GM12878 (cell line): ENCODE measurements around the gene RETREG1. TPM values are rescaled to one million over a fixed set of nuclear protein-coding genes. Genes with fewer than 3 reads are reported as not detected.

Experiments
- ATAC-seq: fragments of 200-7000 bp; cut with Tn5 transposase; 3 replicates; pipeline ENCODE4 v1.9.1; 2020; ENCODE audit warnings: mild to moderate bottlenecking, moderate library complexity
- BruUV-seq: library from RNA; stranded (reverse); fragments of 400-500 nt; replicated peaks from 2 replicates; lab custom pipeline; 2021; lab: Mats Ljungman, UMichigan
- CTCF ChIA-PET: fragments of 300-600 bp; sonication (Branson Sonifier 250); formaldehyde crosslinking; extraction: SDS; loops from one replicate; lab custom pipeline; 2021; ENCODE audit warnings: inconsistent platforms; lab: Yijun Ruan, JAX
- POLR2A ChIA-PET: fragments of 350-600 bp; formaldehyde crosslinking; extraction: SDS; loops from one replicate; lab custom pipeline; 2021; ENCODE audit warnings: inconsistent platforms; lab: Charles Lee
- RAD21 ChIA-PET: fragments of 300-600 bp; sonication (Branson Sonifier 250); formaldehyde crosslinking; loops from one replicate; lab custom pipeline; 2023; ENCODE audit warnings: antibody characterized with exemption; ENCODE audit not compliant: unreplicated experiment; lab: Charles Lee
- SMC1A ChIA-PET: fragments of 300-600 bp; sonication (Branson Sonifier 250); formaldehyde crosslinking; loops from one replicate; lab custom pipeline; 2023; ENCODE audit not compliant: unreplicated experiment, uncharacterized antibody; lab: Charles Lee
- DNase-seq: peaks from one replicate; pipeline ENCODE4 v3.0.0-alpha.2; 2011; ENCODE audit warnings: low read depth, low spot score
- FAIRE-seq: peaks from 3 replicates; lab custom pipeline; 2011; peaks lifted over from hg19 to GRCh38; lab: Jason Lieb, UNC
- H2AFZ ChIP-seq: 2 replicates; pipeline ENCODE4 v1.6.0; 2011; ENCODE audit warnings: low read depth, low read length, control low read depth; ENCODE audit not compliant: control insufficient read depth
- H3K27ac ChIP-seq: 2 replicates; pipeline ENCODE4 v1.5.1; 2011; ENCODE audit warnings: control low read depth; ENCODE audit not compliant: control insufficient read depth, insufficient read depth
- H3K27me3 ChIP-seq, 2 experiments: replicated peaks in 1 of 2; 2 replicates each; pipeline versions ENCODE4 v1.6.0 to v1.6.1; 2011; ENCODE audit warnings: low read length in 1 of 2; ENCODE audit not compliant: control insufficient read depth in 2 of 2, insufficient read depth in 2 of 2
- H3K36me3 ChIP-seq, 2 experiments: 2 replicates each; pipeline ENCODE4 v1.5.1; 2011; ENCODE audit warnings: low read length in 1 of 2; ENCODE audit not compliant: control insufficient read depth in 2 of 2, insufficient read depth in 2 of 2
- H3K4me1 ChIP-seq: 2 replicates; pipeline ENCODE4 v1.6.1; 2011; ENCODE audit warnings: mild to moderate bottlenecking, low read length, moderate library complexity, mixed read lengths; ENCODE audit not compliant: control insufficient read depth, insufficient read depth
- H3K4me2 ChIP-seq: 2 replicates; pipeline ENCODE4 v1.6.0; 2011; ENCODE audit warnings: control low read depth; ENCODE audit not compliant: control insufficient read depth, insufficient read depth
- H3K4me3 ChIP-seq: fragments of 200-600 bp; sonication (generic); 2 replicates; pipeline ENCODE4 v1.5.1; 2016
- H3K79me2 ChIP-seq: 2 replicates; pipeline ENCODE4 v1.6.0; 2011; ENCODE audit warnings: low read length; ENCODE audit not compliant: control insufficient read depth, insufficient read depth
- H3K9ac ChIP-seq: 2 replicates; pipeline ENCODE4 v1.8.0; 2011; ENCODE audit warnings: low read length, control low read depth, mixed read lengths; ENCODE audit not compliant: control insufficient read depth, insufficient read depth
- H3K9me3 ChIP-seq: replicated peaks from 3 replicates; pipeline ENCODE4 v1.5.1; 2011; ENCODE audit warnings: mild to moderate bottlenecking, low read length; ENCODE audit not compliant: control insufficient read depth, insufficient read depth
- H4K20me1 ChIP-seq: 2 replicates; pipeline ENCODE4 v1.6.0; 2011; ENCODE audit not compliant: control insufficient read depth, insufficient read depth
- CREM ChIP-seq: IDR thresholded peaks from 2 replicates; pipeline ENCODE4 v1.6.1; 2014; ENCODE audit warnings: antibody characterized with exemption, low read depth
- CTCF ChIP-seq, 3 experiments: IDR thresholded peaks in 2 of 3; conservative IDR thresholded peaks in 1 of 3; 2 replicates each; pipeline ENCODE4 v1.5.1; 2011; ENCODE audit warnings: low read depth in 3 of 3, low read length in 3 of 3, mild to moderate bottlenecking in 3 of 3, control low read depth in 2 of 3, moderate library complexity in 2 of 3, inconsistent platforms in 1 of 3, mixed read lengths in 1 of 3; ENCODE audit not compliant: control insufficient read depth in 2 of 3, insufficient read depth in 1 of 3; ENCODE audit errors: extremely low read depth in 1 of 3
- DPF2 ChIP-seq: fragments of 450-650 bp; IDR thresholded peaks from 2 replicates; pipeline ENCODE4 v1.6.1; 2017; ENCODE audit warnings: mild to moderate bottlenecking
- HDAC6 ChIP-seq: fragments of 200-600 bp; sonication (generic); IDR thresholded peaks from one replicate; pipeline ENCODE4 v1.8.0; 2017; ENCODE audit warnings: antibody characterized with exemption; ENCODE audit not compliant: unreplicated experiment
- KDM1A ChIP-seq: fragments of 200-600 bp; sonication (generic); IDR thresholded peaks from 2 replicates; pipeline ENCODE4 v1.6.1; 2016; ENCODE audit warnings: borderline replicate concordance
- NR2F1 ChIP-seq: fragments of 450-650 bp; conservative IDR thresholded peaks from 2 replicates; pipeline ENCODE4 v1.6.1; 2017; ENCODE audit warnings: mild to moderate bottlenecking
- PAX5 ChIP-seq: IDR thresholded peaks from 2 replicates; pipeline ENCODE4 v1.6.1; 2011; ENCODE audit warnings: low read depth, low read length, borderline replicate concordance
- POLR2A ChIP-seq: IDR thresholded peaks from 2 replicates; pipeline ENCODE4 v1.6.1; 2011; ENCODE audit warnings: low read depth, mild to moderate bottlenecking, low read length
- POLR2AphosphoS2 ChIP-seq: IDR thresholded peaks from 2 replicates; pipeline ENCODE4 v1.6.1; 2011; ENCODE audit warnings: low read depth, mild to moderate bottlenecking, low read length, improper control_type of control experiment, moderate library complexity
- RAD21 ChIP-seq: IDR thresholded peaks from 2 replicates; pipeline ENCODE4 v1.6.1; 2011; ENCODE audit warnings: mild to moderate bottlenecking, low read depth, low read length, moderate library complexity; ENCODE audit not compliant: insufficient read depth
- SIX5 ChIP-seq: IDR thresholded peaks from 2 replicates; pipeline ENCODE4 v1.6.1; 2011; ENCODE audit warnings: mild to moderate bottlenecking, low read depth, low read length, moderate library complexity; ENCODE audit not compliant: severe bottlenecking
- SMC3 ChIP-seq: IDR thresholded peaks from 2 replicates; pipeline ENCODE4 v1.6.1; 2011; ENCODE audit warnings: low read length, improper control_type of control experiment, borderline replicate concordance
- SP1 ChIP-seq: IDR thresholded peaks from one replicate; pipeline ENCODE4 v1.6.1; 2011; ENCODE audit warnings: low read depth, low read length
- SRF ChIP-seq, 2 experiments: IDR thresholded peaks; 2 replicates each; pipeline ENCODE4 v1.6.1; 2011; ENCODE audit warnings: low read depth in 2 of 2, low read length in 2 of 2, mild to moderate bottlenecking in 1 of 2, moderate library complexity in 1 of 2
- ZNF274 ChIP-seq: IDR thresholded peaks from one replicate; pipeline ENCODE4 v1.8.0; 2011; ENCODE audit not compliant: insufficient read length, insufficient read depth
- WGBS: methylation state at CpG from one replicate; pipeline ENCODE4 v1.1.6; 2016; ENCODE audit warnings: low lambda C conversion rate; ENCODE audit not compliant: insufficient replicate concordance, insufficient coverage; ENCODE audit errors: missing lambda C conversion rate; 5-methylcytosine and 5-hydroxymethylcytosine counted together
- in situ Hi-C: fragments of 300-500 bp; cut with MboI; formaldehyde crosslinking; loops from 9 replicates; pipeline ENCODE4 v1.14.3; 2018; ENCODE audit warnings: mixed read lengths
- intact Hi-C: fragments of 100-400 bp; cut with micrococcal nuclease; formaldehyde crosslinking; loops from one replicate; pipeline ENCODE4 v1.14.2; 2022; ENCODE audit not compliant: unreplicated experiment
- polyA plus RNA-seq, 11 experiments: library from polyadenylated mRNA; depleted of rRNA in 4 of 11; unstranded in 6 of 11; stranded (reverse) in 5 of 11; fragments of >200 nt; fragmentation: Nextera tagmentation in 4 of 11; fragmentation: Illumina TruSeq in 1 of 11; extraction: Ambion mirVana in 4 of 11; extraction: Trizol in 1 of 11; gene quantifications; 1 replicate in 1 of 11; 2 replicates in 10 of 11; pipeline versions ENCODE4 v1.2.1 to v1.2.3, GENCODE V29; 2011 to 2016; ENCODE audit warnings: inconsistent platforms in 2 of 11, missing spikeins in 2 of 11, low read depth in 1 of 11
- total RNA-seq, 4 experiments: library from RNA; depleted of rRNA in 3 of 4; stranded (reverse); fragments of >200 nt in 3 of 4; fragmentation: Illumina TruSeq in 1 of 4; extraction: Trizol in 1 of 4; gene quantifications; 2 replicates each; pipeline versions ENCODE4 v1.2.1 to v1.2.3, GENCODE V29; 2013 to 2021
- TF ChIP-seq, protein P1 (sequence below): fragments of 450-650 bp; formaldehyde crosslinking; IDR thresholded peaks from 2 replicates; pipeline ENCODE4 v1.4.0; 2020; ENCODE audit warnings: mild to moderate bottlenecking, moderate library complexity
- TF ChIP-seq, protein P2 (sequence below): IDR thresholded peaks from 2 replicates; pipeline ENCODE4 v1.6.1; 2012; ENCODE audit warnings: low read depth, low read length, improper control_type of control experiment

RETREG1 gene
- total and polyA plus RNA-seq, 10 of the 15 experiments (the other 5 are each of a cell fraction or from before 2014, with no cell fraction given) = 3.9 to 8.9 (median 6.4) TPM

- TF ChIP-seq, protein P1, sequence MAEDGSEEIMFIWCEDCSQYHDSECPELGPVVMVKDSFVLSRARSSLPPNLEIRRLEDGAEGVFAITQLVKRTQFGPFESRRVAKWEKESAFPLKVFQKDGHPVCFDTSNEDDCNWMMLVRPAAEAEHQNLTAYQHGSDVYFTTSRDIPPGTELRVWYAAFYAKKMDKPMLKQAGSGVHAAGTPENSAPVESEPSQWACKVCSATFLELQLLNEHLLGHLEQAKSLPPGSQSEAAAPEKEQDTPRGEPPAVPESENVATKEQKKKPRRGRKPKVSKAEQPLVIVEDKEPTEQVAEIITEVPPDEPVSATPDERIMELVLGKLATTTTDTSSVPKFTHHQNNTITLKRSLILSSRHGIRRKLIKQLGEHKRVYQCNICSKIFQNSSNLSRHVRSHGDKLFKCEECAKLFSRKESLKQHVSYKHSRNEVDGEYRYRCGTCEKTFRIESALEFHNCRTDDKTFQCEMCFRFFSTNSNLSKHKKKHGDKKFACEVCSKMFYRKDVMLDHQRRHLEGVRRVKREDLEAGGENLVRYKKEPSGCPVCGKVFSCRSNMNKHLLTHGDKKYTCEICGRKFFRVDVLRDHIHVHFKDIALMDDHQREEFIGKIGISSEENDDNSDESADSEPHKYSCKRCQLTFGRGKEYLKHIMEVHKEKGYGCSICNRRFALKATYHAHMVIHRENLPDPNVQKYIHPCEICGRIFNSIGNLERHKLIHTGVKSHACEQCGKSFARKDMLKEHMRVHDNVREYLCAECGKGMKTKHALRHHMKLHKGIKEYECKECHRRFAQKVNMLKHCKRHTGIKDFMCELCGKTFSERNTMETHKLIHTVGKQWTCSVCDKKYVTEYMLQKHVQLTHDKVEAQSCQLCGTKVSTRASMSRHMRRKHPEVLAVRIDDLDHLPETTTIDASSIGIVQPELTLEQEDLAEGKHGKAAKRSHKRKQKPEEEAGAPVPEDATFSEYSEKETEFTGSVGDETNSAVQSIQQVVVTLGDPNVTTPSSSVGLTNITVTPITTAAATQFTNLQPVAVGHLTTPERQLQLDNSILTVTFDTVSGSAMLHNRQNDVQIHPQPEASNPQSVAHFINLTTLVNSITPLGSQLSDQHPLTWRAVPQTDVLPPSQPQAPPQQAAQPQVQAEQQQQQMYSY = no peak
- no peak for TF ChIP-seq POLR2A
- no peak for TF ChIP-seq CREM
- TF ChIP-seq DPF2 = no peak
- no peak for TF ChIP-seq ZNF274
- TF ChIP-seq NR2F1 = no peak
- no peak for TF ChIP-seq SP1
- TF ChIP-seq POLR2AphosphoS2 = no peak
- TF ChIP-seq SRF (IDR thresholded peaks at IDR 0.05; ENCODE audit: low read depth in 2 of 2, low read length in 2 of 2) = no peak
- no peak for TF ChIP-seq HDAC6
These were observed 62.7 kb downstream of the RETREG1 start (continued) for GRCh38 chr5:16554110-16554509.

DNA sequence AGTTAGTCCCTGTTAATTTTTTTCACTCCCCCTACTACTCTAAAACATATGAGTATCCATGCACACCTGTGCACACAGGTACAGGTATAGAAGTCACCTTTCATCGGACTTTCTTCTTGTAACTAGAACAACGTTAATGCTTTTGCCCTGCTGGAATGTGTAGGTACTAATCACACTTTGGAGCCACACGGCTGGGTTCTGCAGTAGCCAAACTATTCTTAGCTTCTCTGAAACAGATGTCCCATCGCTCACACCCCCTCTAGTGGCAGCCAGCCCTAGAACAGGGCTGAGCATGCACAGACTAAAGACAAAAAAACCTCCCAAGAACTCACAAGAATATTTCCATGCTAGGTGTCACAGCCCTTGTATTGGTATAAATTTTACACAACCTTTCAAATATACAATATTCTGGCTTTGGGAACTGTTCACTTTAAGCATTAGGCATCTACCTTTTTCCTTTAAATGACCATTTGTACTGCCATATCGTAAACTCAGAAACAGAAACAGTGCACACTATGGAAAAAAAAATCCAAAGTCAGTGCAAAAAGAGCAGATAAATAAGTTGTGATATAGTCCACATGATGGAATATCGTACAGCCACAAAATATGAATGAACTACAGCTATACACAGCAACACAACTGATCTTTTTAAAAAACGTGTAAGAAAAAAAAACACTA is 64.0 kb downstream of the RETREG1 start:
- WGBS = 26% methylated on average over 7 of the region's 7 CpGs
- Histone ChIP-seq H3K9ac (no peak overlapping the region), H4K20me1 (no peaks in the 10 kb centered on the region), H3K79me2 (no peaks in the 10 kb centered on the region), H3K4me1 (no peaks in the 10 kb centered on the region), H2AFZ (no peak overlapping the region), H3K27ac (no peak overlapping the region), H3K4me3 (no peak overlapping the region), H3K4me2 (no peak overlapping the region), H3K27me3 (no peaks in the 10 kb centered on the region), H3K36me3 (no peaks in the 10 kb centered on the region), H3K9me3 (no peaks in the 10 kb centered on the region)
- ChIA-PET POLR2A (no interaction called here), SMC1A (interaction anchor here (1.0 to 1.4 kb wide), 3 partner anchors 25 to 63 kb away, joined by 3 to 4 read pairs (median 3); no protein-coding TSS in a partner anchor), CTCF (interaction anchor here (0.6 to 4.9 kb wide), 15 partner anchors 10 to 847 kb away, joined by 3 to 55 read pairs (median 4); no protein-coding TSS in a partner anchor), RAD21 (no interaction called here)
- FAIRE-seq = peak; percentile 41
- no TSS peak for BruUV-seq
- peak; percentile 89 for ATAC-seq
- intact Hi-C loops (no loop called here), in situ Hi-C loops (loop anchor here (10.0 kb wide), 1 partner anchor 398 kb away; no protein-coding TSS in a partner anchor)
- DNase-seq = no peak
- TF ChIP-seq CTCF (IDR thresholded peaks at IDR 0.05 in 2 of 3, conservative IDR thresholded peaks at IDR 0.05 in 1 of 3; ENCODE audit: control insufficient read depth in 2 of 3, extremely low read depth in 1 of 3, insufficient read depth in 1 of 3, low read depth in 3 of 3, low read length in 3 of 3) = peak; percentile 67 to 90 (median 81)
- TF ChIP-seq SIX5 = peak; percentile 3
- peak; percentile 51 for TF ChIP-seq RAD21
- TF ChIP-seq, protein P2, sequence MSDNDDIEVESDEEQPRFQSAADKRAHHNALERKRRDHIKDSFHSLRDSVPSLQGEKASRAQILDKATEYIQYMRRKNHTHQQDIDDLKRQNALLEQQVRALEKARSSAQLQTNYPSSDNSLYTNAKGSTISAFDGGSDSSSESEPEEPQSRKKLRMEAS = no peak
- TF ChIP-seq KDM1A = no peak
- TF ChIP-seq SMC3 = peak; percentile 41; the same call in 1 of the 2 replicates
- TF ChIP-seq PAX5 = no peak
